HepG2 (cell line): Measurements from ENCODE around the gene CD72. TPM values are rescaled to one million over a fixed set of nuclear protein-coding genes. Genes with fewer than 3 reads are reported as not detected.

ENCODE experiments used
- ATAC-seq: fragments of 200-7000 bp; cut with Tn5 transposase; 3 replicates; pipeline ENCODE4 v1.9.1; 2020; ENCODE audit warnings: mild to moderate bottlenecking, moderate library complexity
- BruUV-seq: library from RNA; stranded (reverse); fragments of 400-500 nt; replicated peaks from 2 replicates; lab custom pipeline; 2021; lab: Mats Ljungman, UMichigan
- CTCF ChIA-PET: fragments of 300-600 bp; formaldehyde crosslinking; extraction: SDS; loops from one replicate; lab custom pipeline; 2021; ENCODE audit warnings: low total read pairs, inconsistent platforms, low intra/inter-chr PET ratio; lab: Yijun Ruan, JAX
- POLR2A ChIA-PET: fragments of 350-600 bp; sonication (Branson Sonifier 250); formaldehyde crosslinking; loops from one replicate; lab custom pipeline; 2020; ENCODE audit warnings: antibody characterized with exemption, inconsistent platforms; lab: Yijun Ruan, JAX
- DNase-seq: peaks from one replicate; pipeline ENCODE4 v3.0.0-alpha.2; 2015; ENCODE audit warnings: low spot score
- FAIRE-seq: peaks from 3 replicates; lab custom pipeline; 2011; peaks lifted over from hg19 to GRCh38; lab: Jason Lieb, UNC
- H2AFZ ChIP-seq: one replicate; pipeline ENCODE4 v1.6.1; 2011; ENCODE audit warnings: low read length, inconsistent platforms
- H3K27ac ChIP-seq: fragments of 300-600 bp; 3 replicates; pipeline ENCODE4 v1.8.0; 2011; ENCODE audit warnings: mixed run types, mild to moderate bottlenecking, mixed read lengths, low read length, inconsistent platforms; ENCODE audit not compliant: insufficient read depth; ENCODE audit errors: extremely low read length
- H3K27me3 ChIP-seq, 2 experiments: fragments of 200-600 bp in 1 of 2; 2 replicates in 1 of 2; 3 replicates in 1 of 2; pipeline versions ENCODE4 v1.6.0 to v1.8.0; 2011; ENCODE audit warnings: low read length in 2 of 2, mild to moderate bottlenecking in 2 of 2, moderate library complexity in 2 of 2, inconsistent platforms in 1 of 2; ENCODE audit not compliant: insufficient read depth in 2 of 2, control insufficient read depth in 1 of 2
- H3K36me3 ChIP-seq, 2 experiments: fragments of 200-600 bp in 1 of 2; replicated peaks in 1 of 2; 2 replicates in 1 of 2; 3 replicates in 1 of 2; pipeline versions ENCODE4 v1.5.1 to v1.8.0; 2011; ENCODE audit warnings: low read length in 2 of 2, inconsistent platforms in 1 of 2; ENCODE audit not compliant: insufficient read depth in 2 of 2, control insufficient read depth in 1 of 2
- H3K4me1 ChIP-seq: 2 replicates; pipeline ENCODE4 v1.5.1; 2012; ENCODE audit warnings: low read length, inconsistent platforms; ENCODE audit not compliant: insufficient read depth
- H3K4me2 ChIP-seq: 2 replicates; pipeline ENCODE4 v1.6.0; 2011; ENCODE audit warnings: low read depth, low read length, inconsistent platforms
- H3K4me3 ChIP-seq, 3 experiments: fragments of 200-600 bp in 1 of 3; sonication (generic), shearing (Covaris generic) in 1 of 3; replicated peaks in 1 of 3; 2 replicates each; pipeline ENCODE4 v1.5.1; 2011 to 2016; ENCODE audit warnings: low read length in 3 of 3, inconsistent platforms in 2 of 3, low read depth in 2 of 3, mild to moderate bottlenecking in 2 of 3, control low read depth in 1 of 3, mixed read lengths in 1 of 3; ENCODE audit not compliant: insufficient read depth in 1 of 3
- H3K79me2 ChIP-seq: one replicate; pipeline ENCODE4 v1.6.1; 2011; ENCODE audit warnings: low read length, inconsistent platforms; ENCODE audit not compliant: insufficient read depth
- H3K9ac ChIP-seq: 2 replicates; pipeline ENCODE4 v1.6.0; 2011; ENCODE audit warnings: mild to moderate bottlenecking, low read depth, low read length, inconsistent platforms; ENCODE audit not compliant: insufficient read depth
- H3K9me3 ChIP-seq: 2 replicates; pipeline ENCODE4 v1.5.1; 2012; ENCODE audit warnings: mild to moderate bottlenecking, low read length
- H4K20me1 ChIP-seq: 2 replicates; pipeline ENCODE4 v1.6.0; 2011; ENCODE audit warnings: inconsistent platforms, mild to moderate bottlenecking, low read length, moderate library complexity; ENCODE audit not compliant: insufficient read depth
- EED ChIP-seq: sonication (generic); formaldehyde crosslinking; IDR thresholded peaks from 2 replicates; pipeline ENCODE4 v1.5.0; 2020; ENCODE audit warnings: mild to moderate bottlenecking, missing genetic modification reagents
- ELF4 ChIP-seq: sonication (generic); formaldehyde crosslinking; IDR thresholded peaks from 2 replicates; pipeline ENCODE4 v1.5.0; 2020; ENCODE audit warnings: missing genetic modification reagents, mild to moderate bottlenecking, moderate library complexity, borderline replicate concordance
- FLYWCH1 ChIP-seq: sonication (generic); formaldehyde crosslinking; IDR thresholded peaks from 2 replicates; pipeline ENCODE4 v1.8.1; 2023; ENCODE audit warnings: mild to moderate bottlenecking, missing genetic modification reagents
- GFI1 ChIP-seq: sonication (generic); formaldehyde crosslinking; IDR thresholded peaks from 2 replicates; pipeline ENCODE4 v1.5.0; 2020; ENCODE audit warnings: missing genetic modification reagents, mild to moderate bottlenecking, borderline replicate concordance
- IKZF1 ChIP-seq: fragments of 450-650 bp; IDR thresholded peaks from 2 replicates; pipeline ENCODE4 v1.7.1; 2016
- KLF13 ChIP-seq: sonication (generic); formaldehyde crosslinking; IDR thresholded peaks from 2 replicates; pipeline ENCODE4 v1.4.0; 2020; ENCODE audit warnings: mild to moderate bottlenecking, missing genetic modification reagents
- KLF6 ChIP-seq: IDR thresholded peaks from 2 replicates; pipeline ENCODE4 v1.8.0; 2016; ENCODE audit warnings: missing biosample characterization, missing genetic modification reagents
- SIN3B ChIP-seq: fragments of 150-350 bp; IDR thresholded peaks from 2 replicates; pipeline ENCODE4 v1.6.1; 2014; ENCODE audit warnings: low read length
- SIX4 ChIP-seq: sonication (generic); formaldehyde crosslinking; IDR thresholded peaks from 2 replicates; pipeline ENCODE4 v1.4.0; 2020; ENCODE audit warnings: missing genetic modification reagents
- SKI ChIP-seq: fragments of 450-650 bp; IDR thresholded peaks from one replicate; pipeline ENCODE4 v1.6.1; 2018; ENCODE audit warnings: mild to moderate bottlenecking; ENCODE audit not compliant: partially characterized antibody
- TARDBP ChIP-seq: sonication (generic); formaldehyde crosslinking; IDR thresholded peaks from 2 replicates; pipeline ENCODE4 v1.8.0; 2022; ENCODE audit warnings: mild to moderate bottlenecking, missing genetic modification reagents
- TRIM24 ChIP-seq: sonication (generic); formaldehyde crosslinking; IDR thresholded peaks from 2 replicates; pipeline ENCODE4 v1.8.0; 2022; ENCODE audit warnings: mild to moderate bottlenecking, missing genetic modification reagents
- ZNF510 ChIP-seq: sonication (generic); formaldehyde crosslinking; IDR thresholded peaks from 2 replicates; pipeline ENCODE4 v1.4.0; 2020; ENCODE audit warnings: low read depth, mild to moderate bottlenecking, missing genetic modification reagents
- ZNF558 ChIP-seq: sonication (generic); formaldehyde crosslinking; IDR thresholded peaks from 2 replicates; pipeline ENCODE4 v1.9.0; 2022; ENCODE audit warnings: mild to moderate bottlenecking, missing genetic modification reagents, borderline replicate concordance
- ZNF678 ChIP-seq: sonication (generic); formaldehyde crosslinking; IDR thresholded peaks from 2 replicates; pipeline ENCODE4 v1.4.0; 2020; ENCODE audit warnings: mild to moderate bottlenecking, missing genetic modification reagents
- ZNF746 ChIP-seq: sonication (generic); formaldehyde crosslinking; IDR thresholded peaks from 2 replicates; pipeline ENCODE4 v1.8.0; 2022; ENCODE audit warnings: mild to moderate bottlenecking, missing genetic modification reagents
- ZNF747 ChIP-seq: sonication (generic); formaldehyde crosslinking; IDR thresholded peaks from 2 replicates; pipeline ENCODE4 v1.8.1; 2023; ENCODE audit warnings: missing genetic modification reagents, mild to moderate bottlenecking, borderline replicate concordance
- ZNF816 ChIP-seq: sonication (generic); formaldehyde crosslinking; IDR thresholded peaks from 2 replicates; pipeline ENCODE4 v1.8.0; 2022; ENCODE audit warnings: missing genetic modification reagents, mild to moderate bottlenecking, borderline replicate concordance
- ZNF841 ChIP-seq: sonication (generic); formaldehyde crosslinking; IDR thresholded peaks from 2 replicates; pipeline ENCODE4 v1.8.1; 2023; ENCODE audit warnings: missing genetic modification reagents, borderline replicate concordance
- ZNF878 ChIP-seq: sonication (generic); formaldehyde crosslinking; IDR thresholded peaks from 2 replicates; pipeline ENCODE4 v1.8.1; 2023; ENCODE audit warnings: mild to moderate bottlenecking, missing genetic modification reagents, moderate library complexity
- ZSCAN31 ChIP-seq: sonication (generic); formaldehyde crosslinking; IDR thresholded peaks from 2 replicates; pipeline ENCODE4 v1.5.0; 2020; ENCODE audit warnings: low read depth, mild to moderate bottlenecking, missing genetic modification reagents
- WGBS: methylation state at CpG from one replicate; pipeline ENCODE4 v1.1.6; 2017; ENCODE audit warnings: low lambda C conversion rate; 5-methylcytosine and 5-hydroxymethylcytosine counted together
- in situ Hi-C: cut with HindIII; loops from 2 replicates; pipeline ENCODE4 v1.10.0; 2017; ENCODE audit warnings: low pct_unique_long_range_greater_than_20kb; ENCODE audit not compliant: extremely low pct_ligation_motif_present
- intact Hi-C: fragments of 100-400 bp; cut with micrococcal nuclease; formaldehyde crosslinking; loops from one replicate; pipeline ENCODE4 v1.10.0; 2022; ENCODE audit not compliant: unreplicated experiment
- polyA plus RNA-seq, 8 experiments: library from polyadenylated mRNA; depleted of rRNA in 3 of 8; stranded (reverse) in 7 of 8; unstranded in 1 of 8; fragments of >200 nt; fragmentation: Illumina TruSeq in 4 of 8; extraction: Trizol in 4 of 8; gene quantifications; 2 replicates each; pipeline versions ENCODE4 v1.2.1 to v1.2.3, GENCODE V29; 2011 to 2016; ENCODE audit warnings: low read depth in 4 of 8, missing spikeins in 1 of 8, mixed read lengths in 1 of 8; ENCODE audit not compliant: insufficient read depth in 1 of 8
- total RNA-seq, 5 experiments: library from RNA; depleted of rRNA; stranded (reverse); fragments of >200 nt; fragmentation: Illumina TruSeq; extraction: Trizol; gene quantifications; 2 replicates each; pipeline ENCODE4 v1.2.3, GENCODE V29; 2016; ENCODE audit warnings: low read depth in 1 of 5
- TF ChIP-seq, protein P1 (sequence below): IDR thresholded peaks from 2 replicates; pipeline ENCODE4 v1.6.1; 2012; ENCODE audit warnings: low read depth, low read length, improper control_type of control experiment
- TF ChIP-seq, protein P2 (sequence below): IDR thresholded peaks from 2 replicates; pipeline ENCODE4 v1.6.1; 2016; ENCODE audit warnings: control low read depth

Gene CD72
- total and polyA plus RNA-seq, 2 of the 13 experiments (the other 11 are each of a cell fraction or from before 2014, with no cell fraction given), result 0.18 to 1.1 TPM

DNA sequence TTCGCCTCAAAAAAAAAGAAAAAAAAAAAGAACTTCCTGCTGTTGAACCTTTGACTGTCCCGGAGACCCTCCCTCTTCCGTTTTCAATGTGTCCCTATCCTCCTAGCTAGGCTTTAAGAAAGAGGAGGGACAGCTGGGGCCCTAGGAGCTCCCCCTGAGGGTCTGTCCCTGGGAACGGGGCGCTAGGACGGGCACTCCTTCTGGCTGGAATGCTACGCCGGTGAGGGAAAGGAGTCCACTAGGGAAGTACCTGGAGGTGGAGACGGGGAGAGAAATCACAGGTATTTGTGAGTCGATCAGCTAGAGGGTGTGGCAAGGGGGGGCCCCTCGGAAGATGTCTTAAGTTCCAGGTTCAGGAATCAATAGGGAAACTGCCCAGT is 27.9 kb upstream of the CD72 start:
- TSS peak; percentile 66 for BruUV-seq
- H2AFZ ChIP-seq, result peak overlapping the region; percentile 48
- ChIA-PET CTCF (interaction anchor here (1.4 to 1.9 kb wide), 2 partner anchors 11 to 43 kb away, joined by 4 to 8 read pairs; partner anchors contain the start of genes CCDC107 and RMRP), POLR2A (interaction anchor here (0.7 to 5.4 kb wide), 13 partner anchors 10 to 157 kb away, joined by 3 to 41 read pairs (median 4); partner anchors contain the start of genes ARHGEF39, CCDC107, GBA2 and RGP1)
- no peaks in the 10 kb centered on the region for H3K36me3 ChIP-seq
- intact Hi-C loops (loop anchor here (1.0 to 10.0 kb wide), 4 partner anchors 11 to 239 kb away; no protein-coding TSS in a partner anchor), in situ Hi-C loops (no loop called here)
- ATAC-seq, result peak; percentile 78
- H3K27ac ChIP-seq, result peak overlapping the region; percentile 67
- no peak for FAIRE-seq
- no peaks in the 10 kb centered on the region for H3K79me2 ChIP-seq
- peaks cover 49% of the 10 kb centered on the region for H3K4me1 ChIP-seq
- no peaks in the 10 kb centered on the region for H4K20me1 ChIP-seq
- peak overlapping the region; percentile 79 for H3K4me2 ChIP-seq
- no peaks in the 10 kb centered on the region for H3K9me3 ChIP-seq
- 0% methylated on average over 11 of the region's 11 CpGs for WGBS
- H3K27me3 ChIP-seq, result peaks cover 2 to 22% of the 10 kb centered on the region in 2 experiments; a peak in 3 of 5 replicates
- H3K4me3 ChIP-seq, result peak overlapping the region; percentile 70 to 83 (median 72)
- peak overlapping the region; percentile 60 for H3K9ac ChIP-seq
- peak; percentile 32 for DNase-seq
- TF ChIP-seq SIX4 (CRISPR knock-in tag) (no peak), ZNF841 (CRISPR knock-in tag) (no peak), ZNF558 (CRISPR knock-in tag) (no peak), ELF4 (CRISPR knock-in tag) (peak; percentile 75; the same call in 1 of the 2 replicates), KLF13 (CRISPR knock-in tag) (no peak), TARDBP (CRISPR knock-in tag) (no peak), ZNF878 (CRISPR knock-in tag) (no peak), ZNF678 (CRISPR knock-in tag) (no peak), EED (CRISPR knock-in tag) (peak; percentile 64; the same call in 1 of the 2 replicates), FLYWCH1 (CRISPR knock-in tag) (no peak), SKI (no peak), ZSCAN31 (CRISPR knock-in tag) (peak; percentile 76; the same call in 1 of the 2 replicates), IKZF1 (no peak), KLF6 (CRISPR knock-in tag) (no peak), GFI1 (CRISPR knock-in tag) (peak; percentile 74; the same call in 1 of the 2 replicates), ZNF746 (CRISPR knock-in tag) (0 out of 2 replicates have a peak, but pooled peaks have one; percentile 10), ZNF747 (CRISPR knock-in tag) (0 out of 2 replicates have a peak, but pooled peaks have one; percentile 24), SIN3B (no peak), ZNF816 (CRISPR knock-in tag) (peak; percentile 65; the same call in 1 of the 2 replicates), ZNF510 (no peak), TRIM24 (CRISPR knock-in tag) (no peak)
- TF ChIP-seq, protein P1, sequence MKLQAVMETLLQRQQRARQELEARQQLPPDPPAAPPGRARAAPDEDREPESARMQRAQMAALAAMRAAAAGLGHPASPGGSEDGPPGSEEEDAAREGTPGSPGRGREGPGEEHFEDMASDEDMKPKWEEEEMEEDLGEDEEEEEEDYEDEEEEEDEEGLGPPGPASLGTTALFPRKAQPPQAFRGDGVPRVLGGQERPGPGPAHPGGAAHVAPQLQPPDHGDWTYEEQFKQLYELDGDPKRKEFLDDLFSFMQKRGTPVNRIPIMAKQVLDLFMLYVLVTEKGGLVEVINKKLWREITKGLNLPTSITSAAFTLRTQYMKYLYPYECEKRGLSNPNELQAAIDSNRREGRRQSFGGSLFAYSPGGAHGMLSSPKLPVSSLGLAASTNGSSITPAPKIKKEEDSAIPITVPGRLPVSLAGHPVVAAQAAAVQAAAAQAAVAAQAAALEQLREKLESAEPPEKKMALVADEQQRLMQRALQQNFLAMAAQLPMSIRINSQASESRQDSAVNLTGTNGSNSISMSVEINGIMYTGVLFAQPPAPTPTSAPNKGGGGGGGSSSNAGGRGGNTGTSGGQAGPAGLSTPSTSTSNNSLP, result no peak
- TF ChIP-seq, protein P2, sequence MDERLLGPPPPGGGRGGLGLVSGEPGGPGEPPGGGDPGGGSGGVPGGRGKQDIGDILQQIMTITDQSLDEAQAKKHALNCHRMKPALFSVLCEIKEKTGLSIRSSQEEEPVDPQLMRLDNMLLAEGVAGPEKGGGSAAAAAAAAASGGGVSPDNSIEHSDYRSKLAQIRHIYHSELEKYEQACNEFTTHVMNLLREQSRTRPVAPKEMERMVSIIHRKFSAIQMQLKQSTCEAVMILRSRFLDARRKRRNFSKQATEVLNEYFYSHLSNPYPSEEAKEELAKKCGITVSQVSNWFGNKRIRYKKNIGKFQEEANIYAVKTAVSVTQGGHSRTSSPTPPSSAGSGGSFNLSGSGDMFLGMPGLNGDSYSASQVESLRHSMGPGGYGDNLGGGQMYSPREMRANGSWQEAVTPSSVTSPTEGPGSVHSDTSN (CRISPR knock-in tag), result no peak
